Neural crest cell (in vitro differentiated cells): ENCODE measurements around the gene TK2. TPM values are rescaled to one million over a fixed set of nuclear protein-coding genes. Genes with fewer than 3 reads are reported as not detected.

Source experiments
- DNase-seq: peaks from one replicate; pipeline ENCODE4 v3.0.0; 2021; ENCODE audit warnings: low read depth, mixed read lengths, low spot score
- H3K27ac Mint-ChIP-seq: one replicate; pipeline ENCODE4 v1.8.0; 2021; ENCODE audit warnings: mild to moderate bottlenecking, mixed read lengths; ENCODE audit not compliant: unreplicated experiment
- H3K27me3 Mint-ChIP-seq: 2 replicates; pipeline ENCODE4 v1.8.0; 2021; ENCODE audit warnings: low read depth, mild to moderate bottlenecking, mixed read lengths
- H3K36me3 Mint-ChIP-seq: 2 replicates; pipeline ENCODE4 v1.8.0; 2021; ENCODE audit warnings: low read depth, mild to moderate bottlenecking, mixed read lengths
- H3K4me1 Mint-ChIP-seq: 2 replicates; pipeline ENCODE4 v1.8.0; 2021; ENCODE audit warnings: mixed read lengths
- H3K4me3 Mint-ChIP-seq: one replicate; pipeline ENCODE4 v1.8.0; 2021; ENCODE audit warnings: mild to moderate bottlenecking, mixed read lengths
- H3K9me3 Mint-ChIP-seq: 2 replicates; pipeline ENCODE4 v1.8.0; 2021; ENCODE audit warnings: mixed read lengths
- CTCF ChIP-seq: fragments of 200-600 bp; sonication (generic); conservative IDR thresholded peaks from 2 replicates; pipeline ENCODE4 v1.5.0; 2021; ENCODE audit warnings: antibody characterized with exemption, mild to moderate bottlenecking
- total RNA-seq: library from RNA; stranded (reverse); gene quantifications from 2 replicates; pipeline ENCODE4 v1.2.1, GENCODE V29; 2021

TK2 gene
- total RNA-seq, 1 donor from 2014 or later = 16.3 TPM

- H3K4me1 Mint-ChIP-seq = no peaks in the 10 kb centered on the region
- H3K27me3 Mint-ChIP-seq = peaks cover 17% of the 10 kb centered on the region
- no peak overlapping the region for H3K27ac Mint-ChIP-seq
- no peaks in the 10 kb centered on the region for H3K9me3 Mint-ChIP-seq
- H3K4me3 Mint-ChIP-seq = no peak overlapping the region
- no peaks in the 10 kb centered on the region for H3K36me3 Mint-ChIP-seq
- no peak for TF ChIP-seq CTCF
- DNase-seq = no peak
These were observed 91.6 kb downstream of the TK2 start for GRCh38 chr16:66458292-66458691.

Other genes with a start within 250 kb of the TK2 start
- gene CDH5, start 183.4 kb downstream of the TK2 start, total RNA-seq = 0.45 and 0.56 TPM in 2 replicates
- 1.5 TPM in 2 replicates for gene BEAN1, start 122.8 kb downstream of the TK2 start, total RNA-seq
- 48.8 and 51.2 TPM in 2 replicates for gene CKLF, start 2.5 kb upstream of the TK2 start, total RNA-seq
- gene CMTM1, start 16.3 kb upstream of the TK2 start, total RNA-seq = 17.1 and 18.4 TPM in 2 replicates
- 0.54 and 0.75 TPM in 2 replicates for gene CMTM2, start 29.3 kb upstream of the TK2 start, total RNA-seq
- 89.2 and 91.6 TPM in 2 replicates for gene CMTM3, start 54.6 kb upstream of the TK2 start, total RNA-seq
- gene CMTM4, start 146.6 kb upstream of the TK2 start, total RNA-seq = 31.7 and 32.5 TPM in 2 replicates
- gene DYNC1LI2, start 201.5 kb upstream of the TK2 start, total RNA-seq = 125 and 127 TPM in 2 replicates